NCI-H2196 (cell line): Measurements from ENCODE around the gene PPP2R5D.

Experiments
- DNase-seq: peaks from one replicate; lab custom pipeline; 2025; ENCODE audit not compliant: unreplicated experiment; lab: John Stamatoyannopoulos, UW

PPP2R5D gene

DNA sequence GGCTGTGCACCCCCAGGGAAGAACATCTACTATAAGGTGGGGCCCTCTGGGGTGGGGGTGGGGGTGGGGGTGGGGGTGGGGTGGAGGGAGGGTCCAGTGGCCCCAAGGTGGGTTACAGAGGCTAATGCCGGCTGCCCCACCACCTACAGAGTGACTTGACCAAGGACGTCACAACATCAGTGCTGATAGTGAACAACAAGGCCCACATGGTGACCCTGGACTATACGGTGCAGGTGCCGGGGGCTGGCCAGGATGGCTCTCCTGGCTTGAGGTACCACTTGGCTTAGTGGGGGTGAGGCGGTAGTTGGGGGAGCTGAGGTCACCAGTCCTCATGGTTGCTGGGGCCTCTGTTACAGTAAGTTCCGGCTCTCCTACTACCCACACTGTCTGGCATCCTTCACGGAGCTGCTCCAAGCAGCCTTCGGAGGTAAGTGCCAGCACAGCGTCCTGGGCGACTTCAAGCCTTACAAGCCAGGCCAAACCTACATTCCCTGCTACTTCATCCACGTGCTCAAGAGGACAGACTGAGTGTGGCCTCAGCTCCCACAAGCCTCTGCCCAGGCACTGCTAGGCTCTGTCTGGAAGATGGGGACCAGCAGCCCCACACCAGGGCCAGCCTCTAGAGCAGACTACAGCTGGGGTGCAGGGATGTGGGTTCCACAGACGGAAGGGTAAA is 21.1 kb upstream of the PPP2R5D start:
- DNase-seq, result no peak

DNA sequence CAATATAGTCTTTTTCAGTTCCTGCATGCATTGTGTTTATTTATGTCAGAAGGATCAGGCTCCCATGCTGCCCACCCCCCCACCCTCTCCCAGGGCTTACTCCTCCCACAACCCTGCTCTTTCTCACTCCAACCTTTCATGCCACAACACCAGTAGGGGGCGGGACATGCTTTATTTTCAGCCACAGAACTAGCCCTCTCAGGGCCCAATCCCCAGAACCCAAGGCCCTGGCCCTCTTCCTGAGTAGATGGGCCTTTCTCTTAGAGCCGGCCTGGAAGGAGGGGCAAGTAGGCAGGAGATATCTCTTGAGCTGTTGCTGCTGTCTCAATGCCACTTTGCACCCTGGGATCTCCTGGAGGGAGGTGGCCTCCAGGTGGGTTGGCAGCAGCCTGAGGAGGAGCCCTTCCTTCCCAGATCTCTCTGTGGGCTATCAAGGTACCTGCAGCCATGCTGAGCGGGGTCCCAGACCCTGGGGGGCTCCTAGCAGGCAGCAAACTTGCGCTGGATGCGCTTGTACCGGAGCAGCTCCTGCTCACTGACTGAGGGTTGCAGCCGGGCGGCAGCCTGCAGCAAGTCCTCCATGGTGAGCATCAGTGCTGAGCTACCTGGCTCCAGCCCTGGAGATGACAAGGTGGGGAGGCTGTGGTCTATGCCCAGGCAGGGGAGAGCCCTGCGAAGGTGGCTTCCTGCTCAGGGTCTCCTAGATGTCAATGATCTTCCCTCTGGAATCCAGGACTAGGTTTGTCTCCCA is 20.3 kb upstream of the PPP2R5D start:
- DNase-seq, result peak; percentile 30

DNA sequence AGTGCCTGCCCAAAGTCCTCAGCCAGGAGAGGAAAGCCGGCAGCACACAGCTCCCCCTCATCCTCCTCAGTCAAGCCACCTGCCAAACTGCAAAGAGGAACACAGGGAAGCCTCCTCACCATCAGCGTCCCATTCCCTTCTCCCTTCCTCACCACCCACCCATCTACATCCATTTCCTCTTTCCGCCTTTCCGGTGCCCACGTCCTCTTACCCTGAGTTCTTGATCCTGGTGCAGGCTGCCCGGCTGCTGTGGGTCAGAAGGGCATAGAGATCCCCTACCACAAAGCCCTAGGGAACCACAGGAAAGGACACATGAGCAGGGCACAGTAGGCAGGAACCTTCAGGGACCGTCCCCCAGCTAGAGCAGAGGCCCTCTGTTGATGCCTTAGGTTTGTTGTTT is 17.8 kb upstream of the PPP2R5D start:
- DNase-seq, result no peak

DNA sequence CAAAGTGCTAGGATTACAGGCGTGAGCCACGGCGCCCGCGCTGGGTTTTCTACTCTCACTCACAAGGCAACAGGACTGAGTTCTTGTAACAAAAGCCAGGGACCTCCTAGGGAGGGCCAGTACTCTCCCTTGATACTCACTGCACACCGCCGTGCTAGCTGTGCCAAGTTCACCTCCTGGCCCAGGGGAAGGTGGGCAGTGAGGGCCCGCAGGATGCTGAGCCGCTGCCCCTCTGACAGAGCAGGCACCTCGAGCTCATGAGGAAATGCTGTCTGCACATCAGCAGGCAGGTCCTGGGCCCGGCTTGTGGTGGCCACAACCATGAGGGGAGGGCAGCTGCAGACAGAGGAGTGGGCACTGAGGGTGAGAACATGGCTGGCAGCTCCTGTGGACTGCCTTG is 17.1 kb upstream of the PPP2R5D start:
- DNase-seq, result no peak

DNA sequence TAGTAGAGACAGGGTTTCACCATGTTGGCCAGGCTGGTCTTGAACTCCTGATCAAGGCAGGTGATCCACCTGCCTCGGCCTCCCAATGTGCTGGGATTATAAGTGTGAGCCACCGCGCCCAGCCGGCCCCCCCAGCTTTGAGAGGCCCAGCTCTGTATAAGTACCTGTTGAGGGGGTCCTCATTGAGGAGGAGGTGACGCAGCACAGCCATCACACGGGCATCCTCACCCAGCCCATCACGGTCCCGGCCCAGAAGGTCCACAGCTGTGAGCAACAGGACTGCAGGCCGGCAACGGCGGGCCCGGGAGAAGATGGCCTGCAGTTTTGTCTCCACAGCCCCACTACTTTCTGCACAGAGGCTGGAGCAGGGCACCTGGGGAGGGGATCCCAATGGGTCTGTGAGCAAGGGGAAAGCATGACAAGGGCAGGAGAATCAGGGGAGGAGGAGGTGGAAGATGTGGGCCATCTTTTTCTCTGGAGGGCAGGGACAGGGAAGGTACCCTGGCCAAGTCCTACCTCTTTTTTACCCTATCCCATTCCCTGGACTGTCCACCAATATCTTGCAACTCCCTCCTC is 16.2 kb upstream of the PPP2R5D start:
- DNase-seq, result no peak

DNA sequence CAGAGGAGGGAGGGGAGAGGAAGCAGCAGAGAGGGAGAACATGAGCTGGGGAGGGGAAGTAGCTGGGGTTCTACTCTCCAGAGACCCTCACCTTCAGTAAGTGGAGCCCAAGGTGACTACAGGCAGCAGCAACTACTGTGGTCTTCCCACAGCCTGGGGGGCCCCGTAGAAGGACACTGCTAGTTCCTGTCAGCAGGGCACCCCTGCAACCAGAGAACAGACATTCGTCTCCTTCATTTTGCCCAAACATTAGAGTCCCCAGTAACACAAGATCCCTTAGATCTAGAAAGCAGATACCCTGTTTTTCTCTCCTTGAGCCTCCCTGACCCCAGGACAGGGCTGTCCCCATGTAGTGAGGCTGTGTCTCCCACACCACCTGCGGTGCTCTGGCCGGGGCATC is 15.6 kb upstream of the PPP2R5D start:
- DNase-seq, result no peak

DNA sequence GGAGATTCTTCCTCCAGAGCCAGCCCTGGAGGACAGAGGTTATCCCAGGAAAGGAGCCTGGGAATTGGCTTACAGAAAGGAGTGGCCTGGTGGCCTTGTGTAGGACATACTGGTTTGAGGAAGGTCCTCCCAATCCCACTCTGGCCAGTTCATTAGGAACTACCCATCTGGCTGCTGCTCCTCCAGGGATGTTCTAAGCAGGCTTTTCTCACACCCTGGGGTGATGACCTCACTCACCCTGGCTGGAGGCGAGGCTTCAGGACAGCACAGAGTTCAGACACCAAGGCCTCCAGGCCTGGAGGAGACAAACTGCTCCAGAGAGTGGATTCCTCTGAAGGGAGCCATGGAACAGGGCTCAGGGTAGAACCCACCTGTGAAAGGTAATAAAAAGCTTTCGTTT is 14.9 kb upstream of the PPP2R5D start:
- DNase-seq, result no peak

DNA sequence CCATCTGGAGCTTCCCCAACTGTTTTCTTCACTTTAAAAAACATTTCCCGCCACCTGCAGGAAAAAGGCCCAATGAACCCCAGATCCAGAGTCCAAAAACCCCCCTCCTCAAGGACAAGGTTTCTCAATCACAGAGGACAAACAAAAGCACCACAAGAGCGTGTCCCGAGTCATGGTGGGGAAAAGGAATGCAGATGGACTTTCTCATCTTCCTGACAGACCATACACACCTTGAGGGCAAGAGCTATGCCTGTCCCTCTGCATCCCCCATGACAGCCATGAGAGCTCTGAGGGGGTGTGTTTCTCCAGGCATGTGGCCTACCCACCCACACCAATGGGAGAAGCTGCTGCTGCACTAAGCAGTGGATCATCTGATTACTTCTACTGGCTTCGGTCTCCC is 14.4 kb upstream of the PPP2R5D start:
- no peak for DNase-seq

DNA sequence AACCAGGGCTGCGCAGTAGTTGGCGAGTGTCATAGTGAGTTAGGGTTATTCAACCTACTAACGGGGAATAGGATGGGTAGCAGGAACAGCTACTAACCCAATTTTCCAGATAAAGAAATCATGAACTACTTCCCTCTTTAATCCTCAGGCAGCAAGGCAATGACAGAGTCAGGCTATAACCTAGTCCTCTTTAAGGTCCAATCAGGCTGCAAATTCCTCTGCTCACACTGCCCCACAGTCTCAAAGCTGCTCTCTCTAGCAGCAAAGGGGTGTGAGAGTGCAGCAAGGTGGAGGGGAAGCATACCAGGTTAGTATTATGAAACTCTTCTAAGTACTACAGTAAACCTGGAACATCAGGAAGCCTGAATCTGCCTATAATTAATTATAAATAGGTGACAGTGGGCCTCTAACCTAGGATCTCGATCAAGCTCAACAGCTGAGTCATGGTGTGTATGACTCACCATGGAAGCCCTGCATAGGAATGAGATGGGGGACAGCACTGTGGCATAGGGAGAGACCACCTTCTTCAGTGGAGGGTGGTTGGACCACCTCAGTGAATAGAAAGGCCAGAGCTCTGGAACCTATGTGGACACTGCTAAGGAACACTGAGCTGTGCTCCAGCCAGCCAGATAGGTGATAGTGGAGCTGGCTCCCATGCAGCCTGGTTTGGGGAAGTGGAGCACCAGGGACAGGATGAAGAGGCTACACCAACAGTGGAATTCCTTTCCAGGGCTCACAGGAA is 13.3 kb upstream of the PPP2R5D start:
- no peak for DNase-seq

DNA sequence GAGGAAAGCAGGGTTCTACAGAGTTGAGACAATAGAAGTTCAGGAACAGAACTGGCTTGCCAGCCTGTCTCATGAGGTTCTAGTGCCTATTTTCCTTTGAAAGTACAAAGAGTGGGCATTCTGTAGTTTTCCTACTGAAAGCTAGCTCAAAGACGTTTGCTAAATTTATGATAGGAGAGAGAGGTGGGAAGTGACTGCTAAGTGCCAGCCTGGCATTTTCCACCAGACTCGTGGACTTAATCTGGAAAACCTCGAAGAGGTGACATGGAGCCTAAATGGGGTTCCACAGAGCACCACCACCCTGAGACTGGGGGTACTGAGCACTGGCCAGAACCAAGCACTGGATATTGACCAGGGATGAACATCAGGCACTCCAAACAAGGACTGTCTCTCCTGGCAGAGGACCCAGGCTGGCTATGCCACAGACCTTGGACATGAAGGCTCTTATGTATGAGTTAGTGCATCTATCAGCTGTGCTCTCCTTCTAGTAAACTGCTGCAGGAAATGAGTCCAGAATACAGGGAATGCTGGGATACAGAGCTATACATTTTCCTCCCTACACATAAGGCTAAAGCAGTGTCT is 12.5 kb upstream of the PPP2R5D start:
- DNase-seq, result no peak

DNA sequence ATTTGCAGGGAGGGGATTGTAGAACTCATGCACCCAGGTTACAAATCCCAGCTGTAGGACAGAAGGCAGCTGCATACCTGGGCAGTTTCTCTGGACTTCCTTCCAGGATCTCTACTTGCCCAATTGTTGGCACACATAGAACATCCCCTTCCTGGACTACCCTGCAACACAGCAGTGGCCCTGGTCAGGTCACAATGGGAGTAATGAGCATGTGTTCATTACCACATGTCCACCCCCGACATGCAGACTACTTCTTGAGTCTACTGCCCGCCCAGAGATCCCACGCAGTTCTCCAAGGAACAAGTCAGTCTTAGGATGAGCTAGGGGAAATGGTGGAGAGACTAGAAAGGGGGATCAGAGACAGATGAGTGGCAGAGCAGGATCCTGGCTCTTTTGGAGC is 10.4 kb upstream of the PPP2R5D start:
- DNase-seq, result no peak

DNA sequence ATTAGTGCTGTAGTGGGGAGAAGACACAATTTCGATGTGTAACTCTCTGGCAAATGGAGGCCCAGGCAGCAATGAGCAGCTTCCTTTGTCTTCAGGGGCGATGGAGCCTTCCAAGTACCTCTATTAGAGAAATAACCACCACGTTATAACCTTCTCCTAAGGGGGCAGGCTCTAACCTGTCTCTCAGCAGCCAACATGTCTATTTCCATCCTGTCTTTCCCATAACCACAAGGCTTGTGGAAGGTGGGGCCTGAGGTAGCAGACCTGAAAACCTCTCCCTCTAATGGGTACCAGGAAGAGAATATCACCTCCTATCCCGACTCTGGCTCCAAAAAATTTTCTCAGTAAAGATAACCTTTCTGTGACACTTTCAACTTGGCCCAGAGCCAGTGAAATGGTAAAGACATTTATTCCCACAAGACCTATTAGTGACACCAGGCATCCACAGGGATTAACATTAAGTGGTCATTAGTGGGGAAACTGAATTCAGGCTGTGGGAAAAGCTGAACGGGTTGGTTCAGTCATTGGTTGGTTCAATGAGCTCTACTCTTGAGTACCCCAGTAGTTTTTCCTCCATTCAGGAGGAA is 9.4 kb upstream of the PPP2R5D start:
- DNase-seq, result no peak

DNA sequence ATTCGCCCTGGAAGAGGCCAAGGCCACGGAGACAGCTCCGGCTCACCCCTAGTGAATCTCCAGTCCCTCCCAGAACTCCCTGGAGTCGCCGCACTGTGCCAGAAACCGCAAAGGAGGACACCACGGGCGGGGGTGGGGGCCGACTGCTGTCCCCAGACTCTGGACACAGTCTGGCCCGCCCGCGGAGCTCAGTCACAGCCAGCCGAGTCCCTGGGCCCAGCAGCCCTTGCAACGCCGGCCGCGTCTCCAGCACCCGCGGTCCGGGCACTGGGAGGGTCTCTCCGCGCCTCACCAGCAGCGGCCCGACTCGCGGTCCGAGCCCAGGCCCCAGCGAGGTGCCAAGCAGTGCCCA is 5.9 kb upstream of the PPP2R5D start:
- no peak for DNase-seq

DNA sequence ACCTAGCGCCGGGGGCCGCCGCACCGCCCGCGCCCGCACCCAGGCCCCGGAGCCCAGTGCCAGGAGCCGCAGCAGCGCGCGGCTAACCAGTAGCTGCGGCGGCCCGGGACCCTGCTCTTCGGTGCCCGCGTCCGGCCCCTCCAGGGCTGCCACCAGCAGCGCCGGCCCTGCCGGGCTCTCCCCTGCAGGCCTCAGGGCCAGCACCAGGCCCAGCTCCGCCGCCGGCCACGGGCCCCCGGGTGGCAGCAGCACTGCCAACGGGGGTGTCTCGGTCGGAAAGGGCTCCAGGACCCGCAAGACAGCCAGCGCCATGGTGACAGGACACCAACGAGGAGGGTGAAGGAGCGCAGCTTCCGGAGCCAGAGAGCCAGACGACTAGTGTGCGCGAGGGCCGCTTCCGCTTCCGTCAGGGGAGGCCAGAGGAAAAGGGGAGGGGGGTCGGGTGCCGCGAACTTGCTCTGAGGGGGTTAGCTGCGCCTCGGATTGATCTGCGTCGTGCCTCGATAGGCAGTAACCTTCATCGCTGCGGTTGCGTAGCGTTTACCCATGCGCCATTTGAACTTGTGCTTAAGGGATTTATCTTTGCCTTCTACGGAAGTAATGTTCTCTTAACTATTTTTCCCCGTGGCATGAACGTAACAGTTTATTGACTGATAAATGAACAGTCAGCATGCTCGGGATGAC is 5.4 kb upstream of the PPP2R5D start, which contains the start of gene PEX6:
PEX6 (minus strand) TSS at position 343 of the 684 bp plus-strand sequence; CDS start at position 312, 31 bp downstream.
- DNase-seq, result peak; percentile 88

DNA sequence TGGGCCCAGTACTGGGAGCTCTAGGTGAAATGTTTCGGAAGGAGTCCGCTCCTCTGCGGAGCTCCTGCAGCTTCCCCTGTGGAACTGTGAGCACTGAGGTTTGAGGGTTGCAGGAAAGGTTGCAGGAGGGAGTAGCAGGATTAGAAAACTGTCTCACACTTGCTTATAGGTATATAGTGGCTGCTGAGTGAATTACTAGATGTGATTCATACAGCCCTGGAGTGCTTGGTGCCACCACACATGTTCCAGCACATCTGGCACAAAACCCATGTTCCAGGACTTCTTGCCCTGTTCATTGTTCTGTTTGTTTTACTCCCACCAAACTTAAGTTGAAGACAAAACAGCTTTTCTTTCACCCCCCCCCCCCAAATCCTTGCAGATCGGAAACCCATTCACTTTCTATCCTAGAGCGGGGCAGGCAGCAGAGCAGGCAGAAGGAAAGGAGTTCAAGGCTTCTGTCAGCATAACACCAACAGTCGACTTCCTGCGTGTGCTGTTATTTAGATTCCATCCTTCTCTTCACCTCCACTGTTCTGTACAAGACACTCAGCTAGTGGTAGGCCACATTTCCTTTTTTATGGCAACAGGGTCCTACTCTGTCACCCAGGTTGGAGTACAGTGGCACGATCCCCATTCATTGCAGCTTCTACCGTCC is 4.7 kb upstream of the PPP2R5D start:
- DNase-seq, result peak; percentile 40

DNA sequence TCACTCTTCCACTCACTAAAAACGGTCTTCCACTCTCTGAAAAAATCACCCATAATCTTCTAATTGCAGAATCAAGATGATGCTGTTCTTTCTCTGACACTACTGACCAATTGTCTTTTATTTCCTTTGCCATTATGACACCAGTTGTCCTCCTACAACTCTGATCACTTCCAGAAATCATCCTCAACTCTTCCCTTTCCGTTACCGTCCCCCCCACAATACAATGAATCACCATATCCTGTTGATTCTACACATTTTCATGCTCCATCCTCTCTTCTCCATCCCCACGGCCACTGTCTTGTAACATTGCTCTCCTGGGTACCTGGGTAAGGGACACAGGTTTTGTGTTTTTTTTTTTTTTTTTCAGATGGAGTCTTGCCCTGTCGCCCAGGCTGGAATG is 2.5 kb upstream of the PPP2R5D start:
- no peak for DNase-seq

DNA sequence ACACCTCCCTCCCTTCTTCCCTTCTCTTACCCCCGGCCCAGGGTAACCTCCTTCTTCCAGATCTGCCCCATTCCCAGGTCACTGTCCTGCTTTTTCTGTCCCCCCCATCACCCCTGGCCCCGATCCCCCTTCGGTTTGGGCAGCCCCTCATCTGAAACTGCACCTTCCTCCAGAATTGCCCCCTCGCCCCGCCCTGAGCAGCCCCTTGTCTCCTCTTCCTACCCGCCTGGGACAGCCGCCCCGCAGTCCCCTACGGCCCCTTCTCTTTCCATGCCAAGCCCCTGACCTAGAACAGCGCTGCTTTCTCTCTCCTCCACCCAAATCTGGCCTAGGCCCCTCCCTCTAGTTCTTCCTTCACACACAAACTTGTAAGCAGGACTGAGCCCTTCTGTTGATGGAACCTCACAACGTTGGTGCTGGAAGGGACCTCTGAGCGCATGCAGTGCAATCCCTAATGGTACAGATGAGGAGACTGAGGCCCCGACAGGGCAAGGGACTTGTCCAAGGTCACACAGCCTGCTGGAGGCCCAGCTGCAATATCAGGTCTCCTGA is 630 bp downstream of the PPP2R5D start:
- no peak for DNase-seq

DNA sequence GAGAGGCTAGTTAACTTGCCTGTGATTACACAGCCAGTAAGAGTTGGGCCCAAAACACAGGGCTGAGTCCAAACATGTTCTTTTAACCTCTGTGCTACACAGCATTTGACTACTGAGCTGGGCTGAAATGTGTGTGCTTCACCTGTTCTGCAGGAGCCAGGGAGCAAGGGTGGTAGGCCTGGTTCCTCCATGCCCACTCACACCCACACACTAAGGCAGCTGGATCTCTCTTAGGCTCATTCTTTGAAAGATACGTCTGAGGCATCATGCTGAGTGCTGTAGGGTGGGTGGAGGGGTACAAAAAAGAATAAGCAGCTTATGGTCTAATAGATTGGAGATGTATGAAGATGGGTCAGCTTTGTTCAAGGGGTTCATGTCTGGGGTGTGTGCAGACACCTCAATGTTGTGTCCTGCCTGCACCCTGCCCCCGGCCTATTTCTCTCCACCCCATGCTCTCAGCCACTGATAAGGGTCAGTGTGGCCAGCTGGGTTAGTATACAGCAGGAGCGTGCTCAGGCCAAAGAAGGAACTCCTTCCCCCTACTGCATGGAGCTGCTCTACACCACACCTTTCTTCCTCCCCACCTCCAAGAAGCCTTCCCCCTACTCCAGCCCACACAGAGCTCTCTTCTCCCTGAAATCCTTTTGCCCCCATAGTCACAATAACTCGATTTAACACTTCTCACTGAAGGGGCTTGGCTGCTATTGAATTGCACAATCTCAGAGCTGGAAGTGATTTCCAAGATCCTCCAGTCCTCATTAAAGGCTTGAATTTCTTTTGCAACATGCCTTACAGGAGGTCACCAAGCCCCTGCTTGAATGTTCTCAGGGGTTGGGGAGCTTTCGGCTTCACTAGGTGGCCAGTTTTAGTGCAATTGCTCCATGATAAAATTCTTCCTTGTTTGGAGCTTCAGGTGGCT is 3.4 kb downstream of the PPP2R5D start:
- no peak for DNase-seq
